Naive B cell (primary cell): ENCODE data around the gene FSIP1. TPM values are rescaled to one million over a fixed set of nuclear protein-coding genes. Genes with fewer than 3 reads are reported as not detected.
A peak's percentile ranks its signal among the peaks of the same experiment; 100 is the strongest.

Source experiments
- ATAC-seq, 2 donors: fragments of 150-1000 bp; cut with Tn5 transposase; 2 replicates each; pipeline ENCODE4 v1.10.0; 2021; ENCODE audit warnings: low read depth in 2 of 2, mild to moderate bottlenecking in 2 of 2, moderate library complexity in 2 of 2
- DNase-seq: peaks from one replicate; pipeline ENCODE4 v3.0.0; 2022
- H3K27ac Mint-ChIP-seq, 6 donors: one replicate each; pipeline ENCODE4 v1.8.0; 2020 to 2022; ENCODE audit warnings: mild to moderate bottlenecking in 6 of 6, mixed read lengths in 6 of 6, moderate library complexity in 5 of 6, inconsistent platforms in 2 of 6
- H3K27me3 Mint-ChIP-seq, 3 donors: one replicate each; pipeline ENCODE4 v1.8.0; 2021 to 2022; ENCODE audit warnings: mixed read lengths in 3 of 3, mild to moderate bottlenecking in 1 of 3
- H3K36me3 Mint-ChIP-seq, 2 donors: one replicate each; pipeline ENCODE4 v1.8.0; 2020 to 2022; ENCODE audit warnings: mixed read lengths in 2 of 2, inconsistent platforms in 1 of 2, mild to moderate bottlenecking in 1 of 2
- H3K4me1 Mint-ChIP-seq, 3 donors: one replicate each; pipeline ENCODE4 v1.8.0; 2020 to 2022; ENCODE audit warnings: mixed read lengths in 3 of 3, inconsistent platforms in 1 of 3, mild to moderate bottlenecking in 1 of 3, moderate library complexity in 1 of 3
- H3K4me3 Mint-ChIP-seq, 8 donors: one replicate each; pipeline ENCODE4 v1.8.0; 2020 to 2022; ENCODE audit warnings: mild to moderate bottlenecking in 8 of 8, mixed read lengths in 8 of 8, moderate library complexity in 8 of 8, inconsistent platforms in 2 of 8
- H3K9me3 Mint-ChIP-seq, 7 donors: one replicate each; pipeline ENCODE4 v1.8.0; 2020 to 2022; ENCODE audit warnings: mixed read lengths in 7 of 7, mild to moderate bottlenecking in 5 of 7, inconsistent platforms in 2 of 7, moderate library complexity in 1 of 7
- polyA plus RNA-seq, 6 donors: library from polyadenylated mRNA; unstranded; fragments of 300-500 nt; fragmentation: Illumina TruSeq; gene quantifications; one replicate each; pipeline ENCODE4 v1.2.3, GENCODE V29; 2021; ENCODE audit warnings: low read depth in 6 of 6

FSIP1 gene
- polyA plus RNA-seq, 6 donors from 2014 or later, result 0.14 to 0.44 (median 0.27) TPM

- H3K4me3 Mint-ChIP-seq, result no peak overlapping the region
- H3K27me3 Mint-ChIP-seq, result peaks cover 0 to 8% (median 4%) of the 10 kb centered on the region in 3 donors
- ATAC-seq (no peak), DNase-seq (no peak)
- H3K4me1 Mint-ChIP-seq, result peaks cover 17 to 22% (median 19%) of the 10 kb centered on the region in 3 donors
- no peak overlapping the region for H3K27ac Mint-ChIP-seq
- no peaks in the 10 kb centered on the region for H3K9me3 Mint-ChIP-seq
- no peaks in the 10 kb centered on the region for H3K36me3 Mint-ChIP-seq
Observed at GRCh38 chr15:39770748-39771689, 11.6 kb downstream of the FSIP1 start.

DNA sequence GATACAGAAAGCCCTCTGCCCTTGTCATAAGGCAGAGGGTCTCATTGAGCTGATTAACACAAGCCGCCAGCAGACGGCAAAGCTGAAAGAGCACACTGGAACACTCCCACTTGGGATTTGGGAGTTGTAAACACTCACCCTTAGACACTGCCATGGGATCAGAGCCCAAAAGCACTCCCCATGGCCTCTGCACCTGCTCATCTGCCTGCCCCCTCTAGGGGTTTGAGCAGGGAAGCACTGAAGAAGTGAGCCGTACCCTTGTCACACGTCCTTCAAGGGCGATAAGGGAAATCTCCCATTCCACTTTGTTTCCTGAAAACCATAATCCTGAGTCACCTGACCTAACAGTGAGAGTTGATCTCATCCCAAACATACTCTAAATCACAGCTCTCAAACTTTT is 14.7 kb downstream of the FSIP1 start:
- H3K27me3 Mint-ChIP-seq, result no peaks in the 10 kb centered on the region
- H3K4me3 Mint-ChIP-seq, result no peak overlapping the region
- H3K4me1 Mint-ChIP-seq, result peaks cover 0 to 7% (median 4%) of the 10 kb centered on the region in 3 donors
- no peaks in the 10 kb centered on the region for H3K36me3 Mint-ChIP-seq
- no peaks in the 10 kb centered on the region for H3K9me3 Mint-ChIP-seq
- DNase-seq, result no peak
- ATAC-seq, result no peak
- H3K27ac Mint-ChIP-seq, result peak overlapping the region in 1 of 6 donors; percentile 26

- Mint-ChIP-seq H3K27ac (peak overlapping the region in 1 of 6 donors; percentile 5), H3K4me3 (no peak overlapping the region), H3K27me3 (peaks cover 0 to 5% (median 0%) of the 10 kb centered on the region in 3 donors), H3K4me1 (no peaks in the 10 kb centered on the region), H3K9me3 (no peaks in the 10 kb centered on the region), H3K36me3 (no peaks in the 10 kb centered on the region)
- ATAC-seq, result no peak
- DNase-seq, result no peak
Observed at GRCh38 chr15:39761006-39761405, 21.6 kb downstream of the FSIP1 start.

DNA sequence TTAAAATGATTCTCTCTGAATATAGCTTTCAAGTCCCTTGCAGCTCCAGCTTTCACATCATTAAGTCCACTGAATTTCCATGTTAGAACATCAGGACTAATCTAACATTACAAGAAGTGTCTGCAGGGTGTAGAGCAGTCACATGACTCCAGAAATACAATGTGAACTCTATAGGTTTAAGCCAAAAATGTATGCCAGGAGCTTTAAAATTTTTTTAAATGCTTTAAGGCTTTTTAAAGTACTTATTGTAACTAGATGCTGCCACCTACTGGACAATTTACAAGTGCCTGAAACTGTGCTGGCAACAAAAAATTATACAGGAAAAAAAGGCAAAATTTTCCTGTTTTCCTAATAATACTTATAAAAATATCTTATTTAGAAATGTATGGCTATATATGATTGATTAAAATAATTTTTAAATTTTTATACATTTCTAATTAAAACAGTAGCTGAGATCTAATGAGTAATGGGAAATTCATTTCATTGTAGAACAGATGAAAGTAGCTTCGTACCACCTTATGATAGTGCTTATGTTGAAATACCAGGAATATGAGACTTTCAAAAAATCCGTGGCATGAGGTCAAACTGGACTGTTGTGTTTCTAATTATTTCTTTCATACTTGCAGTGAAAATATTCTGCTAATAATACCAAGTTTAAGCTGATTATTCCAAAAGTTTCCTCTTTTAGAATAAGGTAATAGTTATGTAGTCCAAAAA is 25.7 kb downstream of the FSIP1 start:
- H3K4me1 Mint-ChIP-seq, result no peaks in the 10 kb centered on the region
- H3K27me3 Mint-ChIP-seq, result peaks cover 6 to 16% (median 13%) of the 10 kb centered on the region in 3 donors
- H3K4me3 Mint-ChIP-seq, result no peak overlapping the region
- no peaks in the 10 kb centered on the region for H3K36me3 Mint-ChIP-seq
- H3K27ac Mint-ChIP-seq, result no peak overlapping the region
- H3K9me3 Mint-ChIP-seq, result no peaks in the 10 kb centered on the region
- ATAC-seq (no peak), DNase-seq (peak; percentile 26)

DNA sequence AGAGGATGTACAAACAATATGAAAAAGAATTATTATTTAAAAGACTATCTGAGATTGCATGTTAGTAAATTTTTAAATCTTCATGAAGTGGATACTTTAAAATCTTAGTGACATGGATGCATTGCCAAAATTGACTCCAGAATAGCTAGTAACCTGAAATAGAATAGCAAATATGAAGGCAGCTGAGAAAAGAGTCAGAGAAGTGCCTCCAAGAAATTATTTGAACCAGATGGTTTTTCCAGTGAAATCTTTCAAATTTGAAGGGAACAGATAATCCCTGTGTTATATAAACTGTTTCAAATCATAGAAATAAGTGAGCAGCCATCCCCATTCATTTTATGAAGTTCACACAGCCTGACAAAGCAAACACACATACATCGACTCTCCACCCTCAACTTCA is 29.6 kb downstream of the FSIP1 start:
- Mint-ChIP-seq H3K4me1 (no peaks in the 10 kb centered on the region), H3K36me3 (no peaks in the 10 kb centered on the region), H3K9me3 (peaks cover 0 to 7% (median 2%) of the 10 kb centered on the region in 7 donors), H3K4me3 (no peak overlapping the region), H3K27ac (no peak overlapping the region), H3K27me3 (peaks cover 8 to 30% (median 17%) of the 10 kb centered on the region in 3 donors)
- ATAC-seq (no peak), DNase-seq (no peak)

DNA sequence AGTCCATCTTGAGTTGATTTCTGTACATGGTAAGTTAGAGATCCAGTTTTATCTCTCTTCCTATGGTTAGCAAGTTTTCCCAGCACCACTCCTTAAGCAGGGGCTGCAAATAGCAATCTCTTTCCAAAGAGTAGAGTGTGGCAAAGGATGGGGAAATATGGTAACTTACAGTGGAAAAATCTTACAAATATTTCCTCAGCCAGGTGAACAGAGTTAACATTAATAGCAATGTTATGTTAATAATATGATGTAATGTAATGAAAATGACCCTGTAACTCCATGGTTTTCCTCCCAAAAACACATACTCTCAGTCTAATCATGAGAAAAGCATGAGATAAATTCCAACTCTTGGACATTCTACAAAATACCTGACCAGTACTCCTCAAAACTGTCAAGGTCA is 30.4 kb downstream of the FSIP1 start:
- no peak overlapping the region for H3K27ac Mint-ChIP-seq
- H3K9me3 Mint-ChIP-seq, result peaks cover 0 to 7% (median 2%) of the 10 kb centered on the region in 7 donors
- H3K36me3 Mint-ChIP-seq, result no peaks in the 10 kb centered on the region
- H3K4me1 Mint-ChIP-seq, result no peaks in the 10 kb centered on the region
- peaks cover 10 to 34% (median 19%) of the 10 kb centered on the region in 3 donors for H3K27me3 Mint-ChIP-seq
- DNase-seq (no peak), ATAC-seq (no peak)
- H3K4me3 Mint-ChIP-seq, result no peak overlapping the region

GRCh38 chr15:39748276-39748675 is 34.4 kb downstream of the FSIP1 start:
- Mint-ChIP-seq H3K4me1 (no peaks in the 10 kb centered on the region), H3K27ac (no peak overlapping the region), H3K4me3 (no peak overlapping the region), H3K27me3 (peaks cover 6 to 23% (median 9%) of the 10 kb centered on the region in 3 donors), H3K36me3 (no peaks in the 10 kb centered on the region), H3K9me3 (peaks cover 0 to 7% (median 2%) of the 10 kb centered on the region in 7 donors)
- DNase-seq, result no peak
- no peak for ATAC-seq

DNA sequence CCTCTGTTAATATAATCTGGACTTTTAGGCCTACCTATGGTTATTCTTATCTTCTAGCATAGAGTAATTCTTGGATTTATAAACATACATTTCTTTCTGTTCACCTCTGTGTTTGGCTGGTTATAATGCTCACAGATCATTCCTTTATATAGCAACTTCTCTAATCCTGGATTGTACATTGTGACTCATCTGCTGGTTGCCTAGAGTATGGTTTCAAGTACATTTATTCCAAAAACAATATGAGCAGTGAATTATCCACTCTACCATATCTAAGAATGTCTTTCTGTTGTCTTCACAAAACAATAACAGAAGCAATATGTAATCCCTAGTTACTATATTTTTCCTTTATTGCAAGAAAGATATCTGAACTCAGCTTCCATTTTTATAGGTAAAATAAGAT is 35.3 kb downstream of the FSIP1 start:
- no peak for ATAC-seq
- no peaks in the 10 kb centered on the region for H3K36me3 Mint-ChIP-seq
- H3K4me1 Mint-ChIP-seq, result no peaks in the 10 kb centered on the region
- H3K27me3 Mint-ChIP-seq, result peaks cover 6 to 23% (median 9%) of the 10 kb centered on the region in 3 donors
- H3K4me3 Mint-ChIP-seq, result no peak overlapping the region
- H3K27ac Mint-ChIP-seq, result no peak overlapping the region
- no peak for DNase-seq
- peaks cover 0 to 7% (median 2%) of the 10 kb centered on the region in 7 donors for H3K9me3 Mint-ChIP-seq

GRCh38 chr15:39746714-39747276 is 35.8 kb downstream of the FSIP1 start:
- peaks cover 6 to 23% (median 9%) of the 10 kb centered on the region in 3 donors for H3K27me3 Mint-ChIP-seq
- H3K36me3 Mint-ChIP-seq, result no peaks in the 10 kb centered on the region
- H3K4me1 Mint-ChIP-seq, result no peaks in the 10 kb centered on the region
- ATAC-seq, result no peak
- no peak for DNase-seq
- peaks cover 0 to 7% (median 2%) of the 10 kb centered on the region in 7 donors for H3K9me3 Mint-ChIP-seq
- H3K27ac Mint-ChIP-seq, result no peak overlapping the region
- no peak overlapping the region for H3K4me3 Mint-ChIP-seq

GRCh38 chr15:39746176-39746575 is 36.5 kb downstream of the FSIP1 start:
- no peaks in the 10 kb centered on the region for H3K4me1 Mint-ChIP-seq
- H3K27ac Mint-ChIP-seq, result no peak overlapping the region
- H3K4me3 Mint-ChIP-seq, result no peak overlapping the region
- DNase-seq (no peak), ATAC-seq (no peak)
- H3K27me3 Mint-ChIP-seq, result peaks cover 6 to 18% (median 9%) of the 10 kb centered on the region in 3 donors
- peaks cover 0 to 6% (median 0%) of the 10 kb centered on the region in 7 donors for H3K9me3 Mint-ChIP-seq
- no peaks in the 10 kb centered on the region for H3K36me3 Mint-ChIP-seq

- peaks cover 6 to 15% (median 9%) of the 10 kb centered on the region in 3 donors for H3K27me3 Mint-ChIP-seq
- no peak overlapping the region for H3K4me3 Mint-ChIP-seq
- no peak overlapping the region for H3K27ac Mint-ChIP-seq
- no peaks in the 10 kb centered on the region for H3K4me1 Mint-ChIP-seq
- H3K36me3 Mint-ChIP-seq, result no peaks in the 10 kb centered on the region
- no peaks in the 10 kb centered on the region for H3K9me3 Mint-ChIP-seq
- ATAC-seq, result no peak
- no peak for DNase-seq
Observed at GRCh38 chr15:39745415-39745814, 37.2 kb downstream of the FSIP1 start.

DNA sequence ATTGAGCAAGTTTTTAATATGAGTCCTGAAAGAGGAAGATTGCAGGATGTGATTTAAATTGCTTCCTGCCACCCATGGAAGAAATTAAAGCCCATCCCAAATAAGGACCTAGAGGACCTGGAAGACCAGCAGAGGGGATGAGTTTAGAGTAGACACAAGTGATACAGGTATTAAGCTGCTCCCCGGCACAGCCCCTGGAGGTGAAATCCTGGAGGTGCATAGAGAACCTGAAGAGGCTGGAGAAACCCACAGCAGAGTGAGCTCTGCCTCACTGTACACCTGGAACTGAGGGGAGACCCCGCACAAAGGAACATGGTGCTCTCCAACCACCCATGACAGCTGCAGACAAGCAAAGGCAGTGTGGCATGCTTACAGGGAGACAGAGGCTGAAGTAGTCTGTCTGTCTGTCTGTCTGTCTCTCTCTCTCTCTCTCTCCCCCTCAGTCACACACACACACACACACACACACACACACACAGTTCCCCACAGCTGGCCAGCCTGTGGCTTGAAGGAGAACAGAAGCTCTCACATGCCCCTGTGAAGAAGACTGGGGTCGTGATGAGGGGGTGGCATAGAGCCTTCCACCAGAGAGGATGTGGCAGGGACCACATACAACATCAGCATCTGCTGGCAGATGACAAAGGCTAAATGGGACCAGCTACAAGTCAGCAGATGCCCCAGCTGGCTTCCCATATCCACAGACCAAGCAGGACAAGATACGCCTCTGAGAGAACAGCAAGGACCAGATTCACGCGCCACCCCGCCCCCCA is 38.1 kb downstream of the FSIP1 start:
- Mint-ChIP-seq H3K27me3 (peaks cover 6 to 10% (median 9%) of the 10 kb centered on the region in 3 donors), H3K27ac (peak overlapping the region in 1 of 6 donors; percentile 8), H3K36me3 (no peaks in the 10 kb centered on the region), H3K4me3 (no peak overlapping the region), H3K9me3 (no peaks in the 10 kb centered on the region), H3K4me1 (no peaks in the 10 kb centered on the region)
- DNase-seq (no peak), ATAC-seq (no peak)

- Mint-ChIP-seq H3K36me3 (no peaks in the 10 kb centered on the region), H3K9me3 (no peaks in the 10 kb centered on the region), H3K4me3 (no peak overlapping the region), H3K4me1 (no peaks in the 10 kb centered on the region), H3K27me3 (peaks cover 6 to 9% (median 9%) of the 10 kb centered on the region in 3 donors), H3K27ac (no peak overlapping the region)
- no peak for ATAC-seq
- no peak for DNase-seq
Observed at GRCh38 chr15:39743611-39744010, 39.0 kb downstream of the FSIP1 start.
